ENCODE measurements around the gene CCDC88A.
A peak's percentile ranks its signal among the peaks of the same experiment; 100 is the strongest.
"Not testable (repeated sequence)": the region's sequence is repeated elsewhere in the genome, so short reads cannot be mapped to it uniquely, and the experiment has no call there.

The CCDC88A gene

GRCh38 chr2:55395724-55396605, 23.7 kb downstream of the CCDC88A start:
- H3K4me3 ChIP-seq (ENCODE audit: low read depth, low read length) = no peak overlapping the region
- DNase-seq (ENCODE audit: low read depth) = no peak

DNA sequence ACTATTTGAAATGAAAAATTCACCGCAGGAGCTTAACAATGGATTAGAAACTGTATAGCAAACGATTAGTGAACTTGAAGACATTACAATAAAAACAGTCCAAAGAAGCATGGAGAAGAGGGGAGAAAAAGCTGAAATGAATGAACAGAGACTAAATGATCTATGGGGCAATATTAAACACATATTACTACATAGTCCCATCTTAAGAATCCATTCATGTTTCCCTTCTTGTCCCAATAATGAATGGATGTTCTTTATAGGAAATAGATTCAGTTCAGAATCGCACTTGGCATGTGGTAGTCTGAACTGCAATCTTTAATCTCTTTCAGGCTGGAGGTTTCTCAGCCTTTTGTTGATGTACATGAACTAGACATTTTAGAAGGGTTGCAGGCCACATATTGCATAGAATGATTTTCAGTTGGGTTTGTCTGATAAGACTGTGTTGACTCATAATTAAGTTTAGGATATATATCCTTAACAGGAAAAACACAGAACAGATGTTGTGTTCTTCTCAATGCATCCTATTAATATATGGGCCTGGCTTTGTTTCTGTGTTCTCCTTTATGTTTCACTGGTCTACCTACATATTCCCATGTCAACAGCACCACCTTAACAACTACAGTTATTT, 27.9 kb downstream of the CCDC88A start:
- no peak for DNase-seq (ENCODE audit: low read depth)
- no peak overlapping the region for H3K4me3 ChIP-seq (ENCODE audit: low read depth, low read length)

DNA sequence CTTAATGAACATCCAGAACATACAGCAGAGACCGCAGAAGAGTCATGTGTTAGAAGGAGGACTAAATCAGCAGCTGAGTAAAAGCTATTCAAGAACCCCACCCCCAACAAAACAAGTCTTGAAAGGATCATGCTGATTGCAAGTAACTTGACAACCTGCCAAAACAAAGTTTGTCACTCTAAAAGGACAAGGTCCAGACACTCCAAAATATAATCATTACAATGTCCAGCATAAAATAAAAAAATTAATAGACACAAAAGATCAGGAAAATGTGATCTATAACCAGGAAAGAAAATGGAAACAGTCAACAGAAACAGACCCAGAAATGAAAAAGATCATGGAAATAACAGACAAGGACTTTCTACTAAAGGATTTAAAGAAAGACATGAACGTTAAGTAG, 28.5 kb downstream of the CCDC88A start:
- no peak for DNase-seq (ENCODE audit: low read depth)
- H3K4me3 ChIP-seq (ENCODE audit: low read depth, low read length) = no peak overlapping the region

DNA sequence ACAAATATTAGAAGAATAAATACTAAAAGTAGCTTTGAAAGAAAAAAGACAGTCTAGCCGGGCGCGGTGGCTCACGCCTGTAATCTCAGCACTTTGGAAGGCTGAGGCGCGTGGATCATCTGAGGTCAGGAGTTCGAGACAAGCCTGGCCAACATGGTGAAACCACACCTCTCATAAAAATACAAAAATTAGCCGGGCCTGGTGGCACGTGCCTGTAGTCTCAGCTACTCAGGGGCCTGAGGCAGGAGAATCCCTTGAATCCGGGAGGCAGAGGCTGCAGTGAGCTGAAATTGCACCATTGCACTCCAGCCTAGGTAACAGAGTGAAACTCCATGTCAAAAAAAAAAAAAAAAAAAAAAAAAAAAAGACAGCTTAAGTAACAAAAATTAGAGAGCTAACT, 34.1 kb downstream of the CCDC88A start:
- H3K4me3 ChIP-seq (ENCODE audit: low read depth, low read length) = not testable (repeated sequence)

DNA sequence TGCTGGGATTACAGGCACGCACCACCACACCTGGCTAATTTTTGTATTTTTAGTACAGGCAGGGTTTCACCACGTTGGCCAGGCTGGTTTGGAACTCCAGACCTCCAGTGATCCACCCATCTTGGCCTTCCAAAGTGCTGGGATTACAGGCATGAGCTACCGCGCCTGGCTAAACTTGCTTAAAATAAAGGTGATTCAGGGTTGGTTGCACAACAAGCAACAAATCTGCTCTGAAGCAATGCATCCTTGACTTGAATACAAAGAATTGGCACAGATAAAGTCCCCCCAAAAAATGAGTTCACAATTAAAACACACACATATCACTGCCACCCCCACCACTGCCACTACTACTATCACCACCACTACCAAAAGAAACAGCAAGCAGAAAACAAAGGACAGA, 34.9 kb downstream of the CCDC88A start:
- peak; percentile 4 for DNase-seq (ENCODE audit: low read depth)
- no peak overlapping the region for H3K4me3 ChIP-seq (ENCODE audit: low read depth, low read length)

More for the DNA sequence above, 34.1 kb downstream of the CCDC88A start:
- not testable (repeated sequence) for DNase-seq (ENCODE audit: low read depth)

GRCh38 chr2:55371376-55371775, 48.3 kb downstream of the CCDC88A start:
- no peak overlapping the region for H3K4me3 ChIP-seq (ENCODE audit: low read depth, low read length)
- no peak for DNase-seq (ENCODE audit: low read depth)

- no peak for DNase-seq (ENCODE audit: low read depth)
- no peak overlapping the region for H3K4me3 ChIP-seq (ENCODE audit: low read depth, low read length)
These were observed 49.4 kb downstream of the CCDC88A start for GRCh38 chr2:55370208-55370607.

- no peak for DNase-seq (ENCODE audit: low read depth)
- H3K4me3 ChIP-seq (ENCODE audit: low read depth, low read length) = no peak overlapping the region
These were observed 54.4 kb downstream of the CCDC88A start for GRCh38 chr2:55365303-55365702.

DNA sequence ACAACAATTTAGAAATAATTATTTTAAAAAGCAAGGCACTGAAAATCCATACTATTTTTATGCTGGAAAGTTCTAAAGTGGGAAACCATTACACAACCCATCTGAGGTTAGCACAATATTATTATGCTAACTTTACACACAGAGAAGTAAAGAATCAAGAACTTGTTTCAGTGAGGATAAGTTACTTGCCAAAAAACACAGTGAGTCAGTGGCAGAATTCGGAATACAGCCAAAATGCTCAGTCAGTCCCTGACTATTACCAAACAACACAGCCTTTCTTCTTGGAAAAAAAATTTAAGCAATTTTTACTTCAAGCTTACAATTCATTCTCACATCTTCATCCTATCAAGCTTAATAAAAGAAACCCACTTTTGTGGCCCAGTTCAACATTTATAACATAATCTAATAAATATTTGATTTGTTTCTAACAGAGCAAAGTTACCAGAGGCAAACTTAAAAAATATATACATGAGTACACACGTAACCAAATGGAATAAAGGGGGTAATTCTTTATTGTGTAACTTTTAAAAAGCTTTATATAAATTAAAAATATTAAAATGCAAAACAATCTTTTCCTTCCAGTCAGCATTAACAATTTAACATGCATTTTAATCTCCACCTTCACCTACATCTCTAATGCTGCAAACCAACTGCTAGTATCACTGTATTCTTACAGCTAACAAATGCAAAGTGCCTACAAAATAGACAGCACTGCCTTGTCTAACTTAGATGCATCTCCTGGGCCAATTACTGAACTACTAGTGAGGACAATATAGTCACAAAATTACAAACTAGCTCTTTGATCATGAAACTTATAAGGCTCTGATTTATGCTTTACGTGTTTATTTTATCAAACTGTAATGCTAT, 55.2 kb downstream of the CCDC88A start:
- no peak overlapping the region for H3K4me3 ChIP-seq (ENCODE audit: low read depth, low read length)
- peak; percentile 89 for DNase-seq (ENCODE audit: low read depth)

- DNase-seq (ENCODE audit: low read depth) = no peak
- H3K4me3 ChIP-seq (ENCODE audit: low read depth, low read length) = no peak overlapping the region
These were observed 56.0 kb downstream of the CCDC88A start for GRCh38 chr2:55363636-55364035.

GRCh38 chr2:55361465-55362189, 58.0 kb downstream of the CCDC88A start:
- DNase-seq (ENCODE audit: low read depth) = no peak
- no peak overlapping the region for H3K4me3 ChIP-seq (ENCODE audit: low read depth, low read length)

GRCh38 chr2:55358451-55358850, 61.2 kb downstream of the CCDC88A start:
- no peak for DNase-seq (ENCODE audit: low read depth)
- H3K4me3 ChIP-seq (ENCODE audit: low read depth, low read length) = no peak overlapping the region

DNA sequence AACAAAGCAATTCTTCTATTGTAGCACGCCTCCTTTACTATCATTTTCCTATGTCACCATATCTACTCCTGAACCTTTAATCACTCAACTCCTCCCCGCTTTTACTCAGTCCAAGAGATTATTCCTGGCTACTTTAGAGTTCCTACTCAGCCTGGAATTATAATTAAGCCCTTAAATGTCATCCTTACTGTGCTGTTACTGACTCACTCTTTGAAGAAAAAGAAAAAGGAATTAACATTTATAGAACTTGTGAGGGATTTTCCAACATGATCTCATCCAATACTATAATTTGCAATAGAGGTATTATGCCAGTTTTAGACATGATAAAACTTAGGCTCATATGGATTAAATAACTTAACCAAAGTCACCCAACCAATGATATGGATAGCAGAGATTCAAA, 61.7 kb downstream of the CCDC88A start:
- no peak for DNase-seq (ENCODE audit: low read depth)
- no peak overlapping the region for H3K4me3 ChIP-seq (ENCODE audit: low read depth, low read length)

- DNase-seq (ENCODE audit: low read depth) = no peak
- H3K4me3 ChIP-seq (ENCODE audit: low read depth, low read length) = no peak overlapping the region
These were observed 62.5 kb downstream of the CCDC88A start for GRCh38 chr2:55357164-55357563.

DNA sequence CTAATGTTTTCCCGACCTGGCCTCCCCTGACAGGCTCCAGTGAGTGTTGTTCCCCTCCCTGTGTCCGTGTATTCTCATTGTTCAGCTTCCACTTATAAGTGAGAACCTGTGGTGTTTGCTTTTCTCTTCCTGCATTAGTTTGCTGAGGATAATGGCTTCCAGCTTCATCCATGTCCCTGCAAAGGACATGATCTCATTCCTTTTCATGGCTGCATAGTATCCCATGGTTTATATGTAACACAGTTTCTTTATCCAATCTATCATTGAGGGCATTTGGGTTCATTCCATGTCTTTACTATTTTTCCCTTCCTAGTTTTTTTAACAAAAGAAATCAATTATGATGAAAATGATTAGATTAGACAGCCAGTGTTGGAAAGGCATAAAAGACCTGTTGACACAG, 63.5 kb downstream of the CCDC88A start:
- DNase-seq (ENCODE audit: low read depth); H3K4me3 ChIP-seq (ENCODE audit: low read depth, low read length): not testable (repeated sequence)

DNA sequence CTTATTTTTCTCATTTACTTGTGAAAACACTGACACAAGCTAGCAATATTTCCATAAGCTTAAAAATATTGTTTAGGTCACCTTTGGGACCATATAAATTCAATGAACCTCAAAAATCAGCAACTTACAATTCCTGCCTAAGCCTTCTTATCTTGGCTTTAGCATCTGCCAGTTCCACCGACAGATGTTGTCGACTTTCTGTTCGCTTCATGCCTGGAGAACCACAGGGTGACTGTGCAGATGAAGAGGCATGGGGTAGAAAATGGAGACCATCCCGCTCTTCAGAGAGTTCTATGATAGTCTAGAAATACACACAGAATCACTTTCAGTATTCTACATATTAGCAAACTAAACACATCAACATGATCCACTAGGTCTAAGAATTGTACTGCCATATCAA, 64.2 kb downstream of the CCDC88A start:
- no peak overlapping the region for H3K4me3 ChIP-seq (ENCODE audit: low read depth, low read length)
- DNase-seq (ENCODE audit: low read depth) = no peak

GRCh38 chr2:55351672-55352071, 68.0 kb downstream of the CCDC88A start:
- no peak for DNase-seq (ENCODE audit: low read depth)
- H3K4me3 ChIP-seq (ENCODE audit: low read depth, low read length) = no peak overlapping the region

DNA sequence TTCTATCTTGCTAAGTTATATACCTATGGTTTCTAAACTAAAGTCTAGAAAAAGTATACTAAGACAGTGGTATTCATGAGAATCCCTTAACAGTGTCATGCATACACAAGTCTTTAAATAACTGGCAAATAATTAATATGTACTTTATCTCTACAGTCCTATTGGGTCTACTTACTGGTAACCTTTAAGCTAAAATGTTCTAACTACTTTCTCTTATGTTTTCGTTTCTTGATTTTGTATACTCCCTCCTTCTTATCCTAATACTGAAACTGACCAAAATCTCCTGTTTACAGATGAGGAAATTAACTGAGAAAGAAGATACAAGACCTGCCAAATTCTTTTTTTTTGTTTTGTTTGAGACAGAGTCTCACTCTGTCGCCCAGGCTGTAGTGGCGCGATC, 74.6 kb downstream of the CCDC88A start:
- DNase-seq (ENCODE audit: low read depth) = no peak
- no peak overlapping the region for H3K4me3 ChIP-seq (ENCODE audit: low read depth, low read length)

- DNase-seq (ENCODE audit: low read depth) = no peak
These were observed 81.4 kb downstream of the CCDC88A start for GRCh38 chr2:55338268-55338667.

More at GRCh38 chr2:55338268-55338667, 81.4 kb downstream of the CCDC88A start:
- no peak overlapping the region for H3K4me3 ChIP-seq (ENCODE audit: low read depth, low read length)

Measured in skeletal muscle cell (primary cell).